ENCODE measurements around the gene HECTD3. TPM values are rescaled to one million over a fixed set of nuclear protein-coding genes. Genes with fewer than 3 reads are reported as not detected.

The HECTD3 gene
- total and polyA plus RNA-seq, 9 of the 15 experiments (the other 6 are each of a cell fraction or from before 2014, with no cell fraction given) = 6.3 to 50.8 (median 18.9) TPM

DNA sequence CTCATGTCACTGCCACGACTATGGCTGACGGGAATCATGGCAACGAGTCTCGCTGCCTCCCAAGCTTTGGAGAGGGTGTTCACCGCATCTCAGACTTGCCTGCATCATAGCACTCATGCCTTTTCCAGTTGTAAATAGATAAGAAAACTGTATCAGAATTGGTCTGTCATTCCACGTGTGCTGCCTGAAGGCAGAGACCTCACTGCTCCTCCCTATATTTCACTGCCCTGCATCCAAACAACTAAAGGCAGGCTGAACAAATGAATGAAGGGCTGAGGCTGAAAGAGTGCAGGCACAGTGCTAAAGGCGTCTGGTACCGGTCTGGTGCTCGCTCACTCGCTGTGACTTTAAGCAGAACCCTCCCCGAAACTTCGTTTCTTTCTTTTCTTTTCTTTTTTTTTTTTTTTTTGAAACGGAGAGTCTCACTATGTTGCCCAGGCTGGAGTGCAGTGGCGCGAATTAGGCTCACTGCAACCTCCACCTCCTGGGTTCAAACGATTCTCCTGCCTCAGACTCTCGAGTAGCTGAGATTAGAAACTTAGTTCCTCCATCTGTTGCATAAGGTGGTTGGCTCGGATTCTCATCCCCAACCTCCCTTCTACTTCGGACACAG, 25.3 kb downstream of the HECTD3 start (continued):
- TF ChIP-seq, protein P1, sequence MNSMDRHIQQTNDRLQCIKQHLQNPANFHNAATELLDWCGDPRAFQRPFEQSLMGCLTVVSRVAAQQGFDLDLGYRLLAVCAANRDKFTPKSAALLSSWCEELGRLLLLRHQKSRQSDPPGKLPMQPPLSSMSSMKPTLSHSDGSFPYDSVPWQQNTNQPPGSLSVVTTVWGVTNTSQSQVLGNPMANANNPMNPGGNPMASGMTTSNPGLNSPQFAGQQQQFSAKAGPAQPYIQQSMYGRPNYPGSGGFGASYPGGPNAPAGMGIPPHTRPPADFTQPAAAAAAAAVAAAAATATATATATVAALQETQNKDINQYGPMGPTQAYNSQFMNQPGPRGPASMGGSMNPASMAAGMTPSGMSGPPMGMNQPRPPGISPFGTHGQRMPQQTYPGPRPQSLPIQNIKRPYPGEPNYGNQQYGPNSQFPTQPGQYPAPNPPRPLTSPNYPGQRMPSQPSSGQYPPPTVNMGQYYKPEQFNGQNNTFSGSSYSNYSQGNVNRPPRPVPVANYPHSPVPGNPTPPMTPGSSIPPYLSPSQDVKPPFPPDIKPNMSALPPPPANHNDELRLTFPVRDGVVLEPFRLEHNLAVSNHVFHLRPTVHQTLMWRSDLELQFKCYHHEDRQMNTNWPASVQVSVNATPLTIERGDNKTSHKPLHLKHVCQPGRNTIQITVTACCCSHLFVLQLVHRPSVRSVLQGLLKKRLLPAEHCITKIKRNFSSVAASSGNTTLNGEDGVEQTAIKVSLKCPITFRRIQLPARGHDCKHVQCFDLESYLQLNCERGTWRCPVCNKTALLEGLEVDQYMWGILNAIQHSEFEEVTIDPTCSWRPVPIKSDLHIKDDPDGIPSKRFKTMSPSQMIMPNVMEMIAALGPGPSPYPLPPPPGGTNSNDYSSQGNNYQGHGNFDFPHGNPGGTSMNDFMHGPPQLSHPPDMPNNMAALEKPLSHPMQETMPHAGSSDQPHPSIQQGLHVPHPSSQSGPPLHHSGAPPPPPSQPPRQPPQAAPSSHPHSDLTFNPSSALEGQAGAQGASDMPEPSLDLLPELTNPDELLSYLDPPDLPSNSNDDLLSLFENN (IDR thresholded peaks at IDR 0.05; ENCODE audit: low read depth in 2 of 2, low read length in 2 of 2) = no peak
- TF ChIP-seq ZNF274 (IDR thresholded peaks at IDR 0.05; ENCODE audit: borderline replicate concordance, low read depth, low read length) = no peak
- TF ChIP-seq ZNF140 (CRISPR knock-in tag; IDR thresholded peaks at IDR 0.05) = no peak
- TF ChIP-seq ZC3H11A (IDR thresholded peaks at IDR 0.05; ENCODE audit: low read depth, low read length) = no peak
- no peak for TF ChIP-seq HDGF (IDR thresholded peaks at IDR 0.05)
- no peak for TF ChIP-seq MTA1 (IDR thresholded peaks at IDR 0.05; ENCODE audit: borderline replicate concordance)
- TF ChIP-seq ZNF121 (CRISPR knock-in tag; conservative IDR thresholded peaks at IDR 0.05) = peak; percentile 91
- no peak for TF ChIP-seq ZNF583 (CRISPR knock-in tag; IDR thresholded peaks at IDR 0.05)
- TF ChIP-seq BCOR (IDR thresholded peaks at IDR 0.05) = peak; percentile 66; the same call in 1 of the 2 replicates
- no peak for TF ChIP-seq TGIF2 (CRISPR knock-in tag; IDR thresholded peaks at IDR 0.05)
- TF ChIP-seq, protein P2, sequence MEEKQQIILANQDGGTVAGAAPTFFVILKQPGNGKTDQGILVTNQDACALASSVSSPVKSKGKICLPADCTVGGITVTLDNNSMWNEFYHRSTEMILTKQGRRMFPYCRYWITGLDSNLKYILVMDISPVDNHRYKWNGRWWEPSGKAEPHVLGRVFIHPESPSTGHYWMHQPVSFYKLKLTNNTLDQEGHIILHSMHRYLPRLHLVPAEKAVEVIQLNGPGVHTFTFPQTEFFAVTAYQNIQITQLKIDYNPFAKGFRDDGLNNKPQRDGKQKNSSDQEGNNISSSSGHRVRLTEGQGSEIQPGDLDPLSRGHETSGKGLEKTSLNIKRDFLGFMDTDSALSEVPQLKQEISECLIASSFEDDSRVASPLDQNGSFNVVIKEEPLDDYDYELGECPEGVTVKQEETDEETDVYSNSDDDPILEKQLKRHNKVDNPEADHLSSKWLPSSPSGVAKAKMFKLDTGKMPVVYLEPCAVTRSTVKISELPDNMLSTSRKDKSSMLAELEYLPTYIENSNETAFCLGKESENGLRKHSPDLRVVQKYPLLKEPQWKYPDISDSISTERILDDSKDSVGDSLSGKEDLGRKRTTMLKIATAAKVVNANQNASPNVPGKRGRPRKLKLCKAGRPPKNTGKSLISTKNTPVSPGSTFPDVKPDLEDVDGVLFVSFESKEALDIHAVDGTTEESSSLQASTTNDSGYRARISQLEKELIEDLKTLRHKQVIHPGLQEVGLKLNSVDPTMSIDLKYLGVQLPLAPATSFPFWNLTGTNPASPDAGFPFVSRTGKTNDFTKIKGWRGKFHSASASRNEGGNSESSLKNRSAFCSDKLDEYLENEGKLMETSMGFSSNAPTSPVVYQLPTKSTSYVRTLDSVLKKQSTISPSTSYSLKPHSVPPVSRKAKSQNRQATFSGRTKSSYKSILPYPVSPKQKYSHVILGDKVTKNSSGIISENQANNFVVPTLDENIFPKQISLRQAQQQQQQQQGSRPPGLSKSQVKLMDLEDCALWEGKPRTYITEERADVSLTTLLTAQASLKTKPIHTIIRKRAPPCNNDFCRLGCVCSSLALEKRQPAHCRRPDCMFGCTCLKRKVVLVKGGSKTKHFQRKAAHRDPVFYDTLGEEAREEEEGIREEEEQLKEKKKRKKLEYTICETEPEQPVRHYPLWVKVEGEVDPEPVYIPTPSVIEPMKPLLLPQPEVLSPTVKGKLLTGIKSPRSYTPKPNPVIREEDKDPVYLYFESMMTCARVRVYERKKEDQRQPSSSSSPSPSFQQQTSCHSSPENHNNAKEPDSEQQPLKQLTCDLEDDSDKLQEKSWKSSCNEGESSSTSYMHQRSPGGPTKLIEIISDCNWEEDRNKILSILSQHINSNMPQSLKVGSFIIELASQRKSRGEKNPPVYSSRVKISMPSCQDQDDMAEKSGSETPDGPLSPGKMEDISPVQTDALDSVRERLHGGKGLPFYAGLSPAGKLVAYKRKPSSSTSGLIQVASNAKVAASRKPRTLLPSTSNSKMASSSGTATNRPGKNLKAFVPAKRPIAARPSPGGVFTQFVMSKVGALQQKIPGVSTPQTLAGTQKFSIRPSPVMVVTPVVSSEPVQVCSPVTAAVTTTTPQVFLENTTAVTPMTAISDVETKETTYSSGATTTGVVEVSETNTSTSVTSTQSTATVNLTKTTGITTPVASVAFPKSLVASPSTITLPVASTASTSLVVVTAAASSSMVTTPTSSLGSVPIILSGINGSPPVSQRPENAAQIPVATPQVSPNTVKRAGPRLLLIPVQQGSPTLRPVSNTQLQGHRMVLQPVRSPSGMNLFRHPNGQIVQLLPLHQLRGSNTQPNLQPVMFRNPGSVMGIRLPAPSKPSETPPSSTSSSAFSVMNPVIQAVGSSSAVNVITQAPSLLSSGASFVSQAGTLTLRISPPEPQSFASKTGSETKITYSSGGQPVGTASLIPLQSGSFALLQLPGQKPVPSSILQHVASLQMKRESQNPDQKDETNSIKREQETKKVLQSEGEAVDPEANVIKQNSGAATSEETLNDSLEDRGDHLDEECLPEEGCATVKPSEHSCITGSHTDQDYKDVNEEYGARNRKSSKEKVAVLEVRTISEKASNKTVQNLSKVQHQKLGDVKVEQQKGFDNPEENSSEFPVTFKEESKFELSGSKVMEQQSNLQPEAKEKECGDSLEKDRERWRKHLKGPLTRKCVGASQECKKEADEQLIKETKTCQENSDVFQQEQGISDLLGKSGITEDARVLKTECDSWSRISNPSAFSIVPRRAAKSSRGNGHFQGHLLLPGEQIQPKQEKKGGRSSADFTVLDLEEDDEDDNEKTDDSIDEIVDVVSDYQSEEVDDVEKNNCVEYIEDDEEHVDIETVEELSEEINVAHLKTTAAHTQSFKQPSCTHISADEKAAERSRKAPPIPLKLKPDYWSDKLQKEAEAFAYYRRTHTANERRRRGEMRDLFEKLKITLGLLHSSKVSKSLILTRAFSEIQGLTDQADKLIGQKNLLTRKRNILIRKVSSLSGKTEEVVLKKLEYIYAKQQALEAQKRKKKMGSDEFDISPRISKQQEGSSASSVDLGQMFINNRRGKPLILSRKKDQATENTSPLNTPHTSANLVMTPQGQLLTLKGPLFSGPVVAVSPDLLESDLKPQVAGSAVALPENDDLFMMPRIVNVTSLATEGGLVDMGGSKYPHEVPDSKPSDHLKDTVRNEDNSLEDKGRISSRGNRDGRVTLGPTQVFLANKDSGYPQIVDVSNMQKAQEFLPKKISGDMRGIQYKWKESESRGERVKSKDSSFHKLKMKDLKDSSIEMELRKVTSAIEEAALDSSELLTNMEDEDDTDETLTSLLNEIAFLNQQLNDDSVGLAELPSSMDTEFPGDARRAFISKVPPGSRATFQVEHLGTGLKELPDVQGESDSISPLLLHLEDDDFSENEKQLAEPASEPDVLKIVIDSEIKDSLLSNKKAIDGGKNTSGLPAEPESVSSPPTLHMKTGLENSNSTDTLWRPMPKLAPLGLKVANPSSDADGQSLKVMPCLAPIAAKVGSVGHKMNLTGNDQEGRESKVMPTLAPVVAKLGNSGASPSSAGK (IDR thresholded peaks at IDR 0.05) = no peak
- TF ChIP-seq CCAR2 (IDR thresholded peaks at IDR 0.05; ENCODE audit: low read depth, low read length) = no peak
- TF ChIP-seq ESRRA (IDR thresholded peaks at IDR 0.05; ENCODE audit: borderline replicate concordance, low read depth) = no peak
- TF ChIP-seq SRF (CRISPR knock-in tag; IDR thresholded peaks at IDR 0.05) = no peak
